CD14-positive monocyte (primary cell): Measurements from ENCODE around the gene CASQ1. TPM values are rescaled to one million over a fixed set of nuclear protein-coding genes. Genes with fewer than 3 reads are reported as not detected.

ENCODE experiments used
- DNase-seq, 3 donors: peaks; one replicate each; pipeline ENCODE4 v3.0.0-alpha.2; 2011 to 2022
- H2AFZ ChIP-seq: 2 replicates; pipeline ENCODE4 v1.6.0; 2012; ENCODE audit warnings: mild to moderate bottlenecking, low read depth, low read length, inconsistent platforms; ENCODE audit not compliant: insufficient read depth, poor library complexity, severe bottlenecking
- H3K27ac ChIP-seq, 2 donors: 1 replicate in 1 of 2; 2 replicates in 1 of 2; pipeline ENCODE4 v1.5.1; 2012 to 2013; ENCODE audit warnings: low read length in 2 of 2, control low read depth in 1 of 2, inconsistent platforms in 1 of 2, low read depth in 1 of 2, mild to moderate bottlenecking in 1 of 2
- H3K27me3 ChIP-seq, 2 donors: one replicate each; pipeline versions ENCODE4 v1.6.0 to v1.6.1; 2011 to 2013; ENCODE audit warnings: low read length in 2 of 2; ENCODE audit not compliant: control insufficient read depth in 2 of 2, insufficient read depth in 2 of 2
- H3K36me3 ChIP-seq, 2 donors: replicated peaks in 1 of 2; 1 replicate in 1 of 2; 2 replicates in 1 of 2; pipeline versions ENCODE4 v1.5.1 to v1.6.1; 2012 to 2013; ENCODE audit warnings: low read length in 2 of 2, control low read depth in 1 of 2, inconsistent platforms in 1 of 2, mild to moderate bottlenecking in 1 of 2; ENCODE audit not compliant: insufficient read depth in 2 of 2, control insufficient read depth in 1 of 2
- H3K4me1 ChIP-seq, 2 donors: 1 replicate in 1 of 2; 2 replicates in 1 of 2; pipeline versions ENCODE4 v1.5.1 to v1.6.1; 2012 to 2013; ENCODE audit warnings: low read length in 2 of 2, control low read depth in 1 of 2, inconsistent platforms in 1 of 2, mild to moderate bottlenecking in 1 of 2, moderate library complexity in 1 of 2; ENCODE audit not compliant: insufficient read depth in 2 of 2, control insufficient read depth in 1 of 2
- H3K4me2 ChIP-seq: replicated peaks from 2 replicates; pipeline ENCODE3; 2012; ENCODE audit warnings: low read length, moderate library complexity, mild to moderate bottlenecking; ENCODE audit not compliant: poor library complexity, severe bottlenecking; ENCODE audit errors: extremely low read depth
- H3K4me3 ChIP-seq, 3 experiments: fragments of 200-600 bp in 1 of 3; sonication (generic) in 1 of 3; replicated peaks in 1 of 3; 1 replicate in 2 of 3; 2 replicates in 1 of 3; pipeline ENCODE4 v1.5.1; 2011 to 2013; ENCODE audit warnings: low read length in 3 of 3, mild to moderate bottlenecking in 3 of 3, control low read depth in 2 of 3, low read depth in 2 of 3, inconsistent platforms in 1 of 3, moderate library complexity in 1 of 3
- H3K79me2 ChIP-seq: 2 replicates; pipeline ENCODE4 v1.6.0; 2012; ENCODE audit warnings: mild to moderate bottlenecking, control low read depth, inconsistent platforms, low read length, moderate library complexity; ENCODE audit not compliant: insufficient read depth
- H3K9ac ChIP-seq: 2 replicates; pipeline ENCODE4 v1.6.0; 2017; ENCODE audit warnings: low read length, mild to moderate bottlenecking; ENCODE audit not compliant: insufficient read depth, poor library complexity, severe bottlenecking
- H3K9me3 ChIP-seq, 2 donors: replicated peaks in 1 of 2; 1 replicate in 1 of 2; 2 replicates in 1 of 2; pipeline versions ENCODE4 v1.5.1 to v1.6.1; 2012 to 2013; ENCODE audit warnings: low read length in 2 of 2, control low read depth in 1 of 2; ENCODE audit not compliant: control insufficient read depth in 1 of 2, insufficient read depth in 1 of 2
- H4K20me1 ChIP-seq: 2 replicates; pipeline ENCODE4 v1.6.0; 2012; ENCODE audit warnings: mild to moderate bottlenecking, low read length, control low read depth, moderate library complexity; ENCODE audit not compliant: insufficient read depth
- H3K27ac Mint-ChIP-seq, 7 donors: one replicate each; pipeline ENCODE4 v1.8.0; 2020; ENCODE audit warnings: mild to moderate bottlenecking in 7 of 7, mixed read lengths in 7 of 7, moderate library complexity in 6 of 7, inconsistent platforms in 2 of 7
- H3K27me3 Mint-ChIP-seq, 3 donors: one replicate each; pipeline ENCODE4 v1.8.0; 2021 to 2022; ENCODE audit warnings: low read depth in 3 of 3, mild to moderate bottlenecking in 3 of 3, mixed read lengths in 3 of 3, moderate library complexity in 3 of 3, inconsistent platforms in 1 of 3
- H3K36me3 Mint-ChIP-seq, 2 donors: one replicate each; pipeline ENCODE4 v1.8.0; 2020; ENCODE audit warnings: mixed read lengths in 2 of 2, inconsistent platforms in 1 of 2, mild to moderate bottlenecking in 1 of 2
- H3K4me1 Mint-ChIP-seq: one replicate; pipeline ENCODE4 v1.8.0; 2020; ENCODE audit warnings: mild to moderate bottlenecking, mixed read lengths
- H3K4me3 Mint-ChIP-seq, 2 donors: one replicate each; pipeline ENCODE4 v1.8.0; 2020; ENCODE audit warnings: mild to moderate bottlenecking in 2 of 2, mixed read lengths in 2 of 2, moderate library complexity in 1 of 2
- H3K9me3 Mint-ChIP-seq, 7 donors: one replicate each; pipeline ENCODE4 v1.8.0; 2020 to 2022; ENCODE audit warnings: mixed read lengths in 7 of 7, mild to moderate bottlenecking in 6 of 7, moderate library complexity in 6 of 7, inconsistent platforms in 2 of 7
- CTCF ChIP-seq: fragments of 200-600 bp; IDR thresholded peaks from one replicate; pipeline ENCODE4 v1.8.0; 2022; ENCODE audit warnings: antibody characterized with exemption, mild to moderate bottlenecking
- WGBS: methylation state at CpG from one replicate; pipeline ENCODE4 v1.1.5; 2013; ENCODE audit warnings: missing lambda C conversion rate; ENCODE audit not compliant: insufficient coverage; 5-methylcytosine and 5-hydroxymethylcytosine counted together
- intact Hi-C, 2 donors: fragments of 100-400 bp; cut with micrococcal nuclease; formaldehyde crosslinking; loops; one replicate each; pipeline versions ENCODE4 v1.15.0 to v1.15.1; 2023
- polyA plus RNA-seq, 3 donors: library from polyadenylated mRNA; depleted of rRNA in 1 of 3; unstranded in 2 of 3; stranded (reverse) in 1 of 3; fragments of 300-500 nt in 2 of 3; fragments of >200 nt in 1 of 3; fragmentation: Illumina TruSeq in 2 of 3; gene quantifications; 1 replicate in 2 of 3; 2 replicates in 1 of 3; pipeline ENCODE4 v1.2.3, GENCODE V29; 2012 to 2021

CASQ1 gene
- polyA plus RNA-seq, 3 donors, result 0.09 to 11.1 TPM; not detected in 1

GRCh38 chr1:160197231-160197630, 6.9 kb downstream of the CASQ1 start:
- H3K27ac ChIP-seq, result no peak overlapping the region
- intact Hi-C loops, result loop anchor here in 1 of 2 donors (10.0 kb wide), 1 partner anchor 92 kb away; no protein-coding TSS in a partner anchor
- Mint-ChIP-seq H3K4me3 (no peak overlapping the region), H3K36me3 (no peaks in the 10 kb centered on the region), H3K27me3 (peaks cover 0 to 2% (median under 1%) of the 10 kb centered on the region in 3 donors), H3K9me3 (no peaks in the 10 kb centered on the region), H3K4me1 (no peaks in the 10 kb centered on the region), H3K27ac (no peak overlapping the region)
- DNase-seq, result no peak
- no peaks in the 10 kb centered on the region for H3K79me2 ChIP-seq
- H3K9me3 ChIP-seq, result no peaks in the 10 kb centered on the region
- 100% methylated on average over 2 of the region's 4 CpGs for WGBS
- H3K36me3 ChIP-seq, result no peaks in the 10 kb centered on the region
- peaks cover 4 to 9% of the 10 kb centered on the region in 2 donors for H3K4me1 ChIP-seq
- no peak overlapping the region for H3K4me2 ChIP-seq
- no peak overlapping the region for H2AFZ ChIP-seq
- no peak overlapping the region for H3K9ac ChIP-seq
- TF ChIP-seq CTCF, result no peak
- no peak overlapping the region for H3K4me3 ChIP-seq
- H3K27me3 ChIP-seq, result no peaks in the 10 kb centered on the region
- H4K20me1 ChIP-seq, result no peaks in the 10 kb centered on the region

GRCh38 chr1:160200786-160201185, 10.4 kb downstream of the CASQ1 start:
- no peaks in the 10 kb centered on the region for H3K9me3 Mint-ChIP-seq
- DNase-seq, result peak in 2 of 3 donors; percentile 18 to 19
- Histone ChIP-seq H3K79me2 (no peaks in the 10 kb centered on the region), H4K20me1 (no peaks in the 10 kb centered on the region), H3K9ac (no peak overlapping the region), H2AFZ (no peak overlapping the region), H3K4me2 (no peak overlapping the region), H3K4me3 (no peak overlapping the region), H3K27ac (no peak overlapping the region), H3K4me1 (peaks cover 16 to 19% of the 10 kb centered on the region in 2 donors), H3K36me3 (no peaks in the 10 kb centered on the region), H3K27me3 (no peaks in the 10 kb centered on the region), H3K9me3 (no peaks in the 10 kb centered on the region)
- no peaks in the 10 kb centered on the region for H3K36me3 Mint-ChIP-seq
- TF ChIP-seq CTCF, result no peak
- intact Hi-C loops, result no loop called here
- H3K27me3 Mint-ChIP-seq, result peaks cover 0 to 2% (median 2%) of the 10 kb centered on the region in 3 donors
- no peak overlapping the region for H3K4me3 Mint-ChIP-seq
- H3K27ac Mint-ChIP-seq, result no peak overlapping the region
- peaks cover 16% of the 10 kb centered on the region for H3K4me1 Mint-ChIP-seq
- 100% methylated on average over 2 of the region's 4 CpGs for WGBS
